HG03159 (cell line): Measurements from ENCODE around the gene PDHX.

Source experiments
- ATAC-seq: cut with Tn5 transposase; IDR thresholded peaks from one replicate; pipeline ENCODE4 v1.9.1; 2021; ENCODE audit warnings: mild to moderate bottlenecking, moderate library complexity; ENCODE audit not compliant: unreplicated experiment

PDHX gene

DNA sequence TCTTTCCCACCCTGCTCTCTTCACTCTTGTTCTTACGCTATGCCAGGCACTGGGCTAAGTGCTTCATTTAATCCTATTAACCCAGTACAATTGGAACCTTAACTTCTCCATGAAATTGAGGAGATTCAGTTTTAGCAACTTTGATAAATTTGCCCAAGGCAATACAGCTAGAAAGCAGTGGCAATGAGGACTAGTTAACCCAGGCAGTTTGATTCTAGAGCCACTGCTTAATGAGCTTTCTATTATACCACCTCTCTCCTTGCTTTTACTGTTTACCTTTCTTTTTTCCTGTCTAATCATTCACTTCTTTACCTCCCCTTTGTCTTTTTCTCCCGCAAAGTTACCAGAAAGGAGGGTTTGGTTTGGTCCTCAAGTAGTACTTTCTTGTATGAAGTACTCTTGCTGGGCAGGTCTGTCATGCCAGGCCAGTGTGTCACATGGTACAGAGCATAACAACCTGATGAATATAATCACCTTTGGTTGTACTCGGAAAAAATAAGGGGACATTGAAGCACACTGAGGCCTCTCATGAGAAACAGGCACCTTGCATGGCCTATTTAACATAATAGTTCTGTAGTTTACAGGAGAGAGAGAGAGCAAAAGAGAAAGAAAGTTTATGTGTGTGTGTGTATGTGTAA is 70.6 kb downstream of the PDHX start:
- ATAC-seq, result no peak

DNA sequence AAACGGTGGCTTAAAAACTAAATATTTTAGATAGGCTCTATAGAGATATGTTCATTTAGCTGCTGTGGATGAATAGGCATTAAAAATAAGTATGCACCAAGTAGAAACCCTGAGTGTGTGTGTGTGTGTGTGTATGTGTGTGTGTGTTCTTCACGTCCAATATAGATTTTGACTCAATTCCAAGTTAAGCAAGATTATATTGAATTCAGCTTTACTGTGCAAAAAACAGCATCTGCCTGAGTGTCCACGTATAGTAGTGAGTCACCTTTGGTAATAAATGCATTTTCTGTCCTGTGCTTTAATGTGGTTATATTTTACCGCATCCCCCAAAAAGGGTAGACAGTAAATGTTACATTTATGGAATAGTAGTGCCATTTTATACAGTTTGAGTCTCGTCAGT is 71.2 kb downstream of the PDHX start:
- no peak for ATAC-seq

DNA sequence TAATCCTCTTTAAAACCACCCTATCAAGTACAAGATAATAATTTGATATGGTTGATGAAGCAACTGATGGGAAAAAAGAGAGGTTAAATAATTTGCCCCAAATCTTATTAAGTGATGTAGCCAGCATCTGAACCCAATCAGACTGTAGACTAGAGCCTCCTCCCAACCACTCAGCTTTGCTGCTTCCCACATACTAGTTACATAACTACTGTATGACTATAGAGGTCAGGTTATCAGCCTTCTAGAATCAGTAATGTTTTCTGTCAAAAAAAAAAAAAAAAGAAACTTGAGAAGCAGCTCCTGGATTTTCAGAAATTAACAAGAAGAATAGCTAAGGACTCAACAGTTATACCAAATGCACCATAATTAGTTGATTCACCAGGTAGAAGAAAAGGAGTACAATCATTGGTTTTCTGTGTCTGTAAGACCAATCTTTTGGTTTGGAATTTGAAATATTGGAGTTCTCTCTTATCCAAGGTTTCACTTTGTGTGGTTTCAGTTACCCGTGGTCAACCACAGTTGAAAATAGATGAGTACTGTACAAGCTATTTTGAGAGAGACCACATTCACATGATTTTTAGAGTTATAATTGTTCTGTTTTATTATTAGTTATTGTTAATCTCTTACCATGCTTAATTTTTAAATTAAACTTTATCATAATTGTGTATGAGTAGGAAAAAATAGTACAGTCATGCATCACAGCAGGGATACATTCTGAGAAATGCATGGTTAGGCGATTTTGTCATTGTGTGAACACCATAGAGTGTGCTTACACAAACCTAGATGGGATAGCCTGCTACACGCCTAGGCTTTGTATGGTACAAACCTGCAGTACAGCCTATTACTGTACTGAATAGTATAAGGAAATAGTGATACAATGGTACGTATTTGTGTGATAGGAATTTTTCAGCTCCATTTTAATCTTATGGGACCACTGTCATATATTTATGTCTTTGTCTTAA is 72.2 kb downstream of the PDHX start:
- ATAC-seq, result peak; percentile 63

DNA sequence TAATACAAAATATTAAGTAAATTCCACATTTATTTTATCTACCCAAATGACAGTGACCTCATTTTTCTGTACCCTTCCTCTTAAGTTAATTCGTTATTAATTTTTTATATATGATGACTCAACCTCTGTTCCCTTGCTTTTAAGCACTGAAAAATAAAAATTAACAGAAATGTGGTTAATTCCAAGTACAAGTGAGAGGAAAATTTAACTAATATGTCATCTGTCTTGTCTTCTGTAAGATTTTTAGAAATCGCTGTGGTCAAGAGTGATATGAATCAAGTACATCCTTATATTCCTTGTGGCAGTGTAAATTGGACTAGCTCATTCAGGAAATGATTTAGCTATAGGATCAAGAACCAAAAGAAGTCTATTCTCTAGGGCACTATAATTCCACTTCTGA is 74.5 kb downstream of the PDHX start:
- ATAC-seq, result no peak

DNA sequence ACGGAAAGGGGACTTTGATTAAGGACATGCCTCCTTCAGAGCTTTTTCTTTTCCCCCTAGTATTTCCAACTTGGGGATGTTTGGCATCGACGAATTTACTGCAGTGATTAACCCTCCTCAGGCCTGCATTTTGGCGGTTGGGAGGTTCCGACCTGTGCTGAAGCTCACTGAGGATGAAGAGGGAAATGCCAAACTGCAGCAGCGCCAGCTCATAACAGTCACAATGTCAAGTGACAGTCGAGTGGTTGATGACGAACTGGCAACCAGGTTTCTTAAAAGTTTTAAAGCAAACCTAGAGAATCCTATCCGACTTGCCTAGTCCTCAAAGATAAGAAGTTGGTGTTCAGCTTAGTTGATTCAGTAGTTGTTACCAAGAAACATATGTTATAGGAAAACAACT is 78.4 kb downstream of the PDHX start:
- no peak for ATAC-seq

DNA sequence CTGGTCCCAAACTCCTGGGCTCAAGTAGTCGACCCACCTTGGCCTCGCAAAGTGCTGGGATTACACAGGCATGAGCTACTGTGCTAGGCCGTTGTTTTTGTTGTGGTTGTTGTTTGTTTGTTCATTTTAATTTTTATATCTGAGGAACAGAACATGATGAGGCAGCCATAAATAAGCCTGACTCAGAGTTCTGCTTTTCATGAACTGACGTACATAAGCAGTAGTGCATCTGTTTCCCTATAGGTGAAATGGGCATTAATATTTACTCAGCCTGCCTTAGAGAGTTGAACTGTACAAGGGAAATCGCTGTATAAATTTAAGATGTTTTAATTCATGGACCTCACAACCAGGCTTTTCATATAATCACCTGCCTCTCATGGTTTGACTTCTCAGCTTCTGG is 80.5 kb downstream of the PDHX start:
- no peak for ATAC-seq

DNA sequence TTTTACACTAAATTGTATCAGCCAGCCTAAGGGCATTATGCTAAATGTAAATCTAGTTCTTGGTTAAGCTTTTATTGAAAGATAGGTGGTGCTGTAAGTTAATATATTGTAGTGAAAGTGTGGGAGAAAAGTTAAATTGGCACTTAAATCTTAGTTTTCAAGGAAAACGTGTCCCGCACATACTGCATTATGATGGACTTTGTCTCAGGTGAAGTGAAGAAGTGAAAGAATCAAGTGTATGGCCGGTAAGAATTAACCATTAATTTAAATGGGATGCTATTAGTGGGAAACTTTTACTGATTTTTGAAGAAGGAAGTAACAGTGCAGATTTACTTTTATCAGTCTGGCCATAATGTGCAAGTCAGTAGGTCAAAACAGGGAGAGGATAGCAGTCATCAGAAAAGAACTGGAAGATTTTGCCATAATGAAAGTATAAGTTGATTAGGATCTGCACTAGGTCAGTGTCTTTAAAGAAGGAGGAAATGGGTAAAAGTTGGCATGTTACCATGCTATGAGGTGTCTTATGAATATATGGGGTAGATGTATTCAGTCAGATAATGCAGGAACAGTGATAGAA is 81.6 kb downstream of the PDHX start:
- ATAC-seq, result no peak

DNA sequence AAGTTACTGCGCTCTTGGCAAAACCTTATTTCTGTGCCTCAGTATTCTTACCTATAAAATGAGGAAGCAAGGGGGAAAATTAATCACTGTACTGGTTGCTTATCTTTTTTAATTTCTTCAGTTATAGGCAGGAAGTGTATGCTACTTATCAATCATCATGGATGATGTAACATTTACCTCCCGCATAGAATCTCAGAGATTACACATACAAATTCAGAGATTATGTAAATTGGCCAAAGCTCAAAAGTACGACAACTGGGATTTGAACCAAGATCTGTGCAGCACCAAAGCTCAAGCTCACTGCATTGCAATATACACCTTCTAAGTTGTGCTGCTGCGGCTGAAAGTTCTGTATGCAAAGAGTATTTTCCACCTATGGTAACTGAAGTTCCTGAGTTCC is 83.0 kb downstream of the PDHX start:
- no peak for ATAC-seq

DNA sequence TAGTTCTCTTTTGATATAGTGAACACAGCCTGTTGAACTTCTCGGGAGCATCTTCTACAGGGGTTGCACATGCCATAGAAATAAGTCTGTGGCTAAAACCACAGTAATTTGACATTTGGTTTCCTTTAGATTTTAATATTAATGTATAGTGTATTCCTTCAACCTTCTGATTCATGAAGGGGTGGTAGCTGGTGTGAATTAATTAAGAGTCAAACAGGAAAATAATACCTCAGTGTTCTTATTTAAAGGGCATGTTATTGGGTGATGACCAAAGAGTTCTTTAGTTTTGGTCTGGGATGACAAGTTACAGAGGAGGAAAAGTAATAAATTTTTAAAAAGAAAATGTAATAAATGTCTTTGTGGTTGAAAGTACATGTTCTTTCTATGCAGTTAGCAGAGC is 86.8 kb downstream of the PDHX start:
- no peak for ATAC-seq

DNA sequence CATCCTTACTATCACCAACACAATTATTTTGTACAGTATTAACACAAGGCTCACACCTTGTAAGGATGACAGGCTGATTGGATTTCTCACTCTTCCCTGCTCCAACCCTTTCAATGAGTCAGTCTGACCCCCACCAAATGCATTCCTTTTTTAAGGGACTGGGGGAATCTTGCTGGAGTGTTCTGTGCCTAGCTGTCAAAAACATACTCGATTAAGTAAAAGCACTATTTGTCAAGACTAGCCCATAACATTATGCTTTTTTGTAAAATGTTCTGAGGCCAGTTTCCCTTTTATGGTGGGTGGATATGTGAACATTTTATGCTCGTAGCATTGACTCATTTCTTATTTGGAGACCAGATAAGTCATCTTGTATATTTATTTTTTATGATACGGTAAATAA is 87.2 kb downstream of the PDHX start:
- no peak for ATAC-seq

DNA sequence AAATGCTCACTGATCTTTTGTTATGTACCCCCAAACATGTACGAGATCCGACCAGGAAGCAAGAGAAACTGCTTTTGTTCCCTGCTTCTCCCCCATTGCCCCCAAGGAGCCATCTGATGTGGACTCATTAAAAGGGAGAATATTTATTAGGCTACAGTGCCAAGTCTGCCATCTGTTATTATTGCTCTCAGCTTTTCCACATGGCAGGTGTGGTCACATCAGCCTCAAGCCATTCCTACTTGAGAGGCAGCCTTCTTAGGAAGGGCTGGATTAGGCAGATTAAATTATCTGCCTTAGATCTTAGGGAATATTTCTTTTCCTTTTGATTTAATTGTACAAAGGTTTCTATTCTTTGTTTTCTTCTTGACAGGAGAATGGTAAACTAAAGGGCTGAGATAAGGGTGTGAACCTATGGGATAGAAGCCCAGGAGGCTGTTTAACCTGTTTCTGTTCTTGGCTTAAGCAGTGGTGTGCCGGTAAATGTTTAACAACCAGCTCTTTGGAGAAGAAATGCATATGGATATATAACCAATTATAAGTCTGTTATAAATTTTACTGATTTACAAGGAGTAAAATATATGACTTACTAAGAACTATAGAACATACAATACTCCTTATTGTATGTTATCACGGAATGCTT is 88.8 kb downstream of the PDHX start:
- no peak for ATAC-seq

DNA sequence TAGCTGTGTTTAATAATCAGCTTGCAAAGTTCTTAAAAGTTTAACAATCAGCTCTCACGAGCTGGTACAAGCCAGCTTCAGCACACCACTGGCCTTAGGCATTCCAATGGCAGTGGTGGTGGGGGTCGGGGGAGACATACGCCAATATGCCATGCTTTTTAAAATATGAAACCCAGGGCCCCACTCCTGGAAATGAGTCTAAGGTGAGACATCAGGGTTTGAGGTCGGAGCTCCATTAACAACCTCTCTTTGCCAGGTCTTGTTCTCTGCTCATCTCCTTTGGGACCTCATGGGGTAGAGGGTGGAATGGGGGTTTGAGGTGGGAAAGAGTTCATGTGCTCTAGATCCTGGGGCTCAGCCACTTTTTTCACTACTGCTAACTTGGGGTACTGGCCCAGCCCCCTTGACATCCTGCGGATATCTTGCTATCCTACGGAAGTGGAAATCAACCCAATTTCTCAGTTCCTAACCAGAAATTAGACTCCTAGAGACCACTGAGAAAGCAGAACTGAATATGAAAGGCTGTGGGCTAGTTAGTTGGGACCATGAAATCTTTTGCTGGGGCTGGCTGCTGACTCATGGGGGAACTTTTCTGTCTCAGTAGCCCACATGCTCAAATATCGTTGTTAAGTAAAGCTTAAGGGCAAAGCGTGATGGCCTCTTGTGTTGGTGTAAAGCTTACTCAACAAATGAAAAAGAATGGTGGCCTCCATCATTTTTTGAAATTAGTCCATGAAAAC is 90.1 kb downstream of the PDHX start:
- ATAC-seq, result peak; percentile 89

DNA sequence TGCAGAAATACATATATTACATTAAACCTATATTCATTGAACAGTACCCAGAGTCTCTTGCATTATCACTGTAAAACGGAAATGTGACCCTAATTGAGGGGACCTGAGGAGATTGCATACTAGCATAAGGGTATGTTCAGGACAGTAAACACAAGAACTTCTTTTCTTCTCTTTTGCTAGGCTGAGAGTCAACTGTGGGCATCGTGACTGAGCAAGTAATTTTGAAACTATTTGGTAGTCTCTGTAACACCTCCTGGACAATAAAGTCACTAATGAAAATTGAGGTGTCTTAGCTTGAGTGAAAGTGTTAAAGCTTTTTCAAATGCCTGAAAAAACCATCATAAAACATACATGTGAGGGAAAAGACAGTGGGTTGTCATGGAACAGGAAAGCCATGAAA is 90.9 kb downstream of the PDHX start:
- peak; percentile 43 for ATAC-seq

DNA sequence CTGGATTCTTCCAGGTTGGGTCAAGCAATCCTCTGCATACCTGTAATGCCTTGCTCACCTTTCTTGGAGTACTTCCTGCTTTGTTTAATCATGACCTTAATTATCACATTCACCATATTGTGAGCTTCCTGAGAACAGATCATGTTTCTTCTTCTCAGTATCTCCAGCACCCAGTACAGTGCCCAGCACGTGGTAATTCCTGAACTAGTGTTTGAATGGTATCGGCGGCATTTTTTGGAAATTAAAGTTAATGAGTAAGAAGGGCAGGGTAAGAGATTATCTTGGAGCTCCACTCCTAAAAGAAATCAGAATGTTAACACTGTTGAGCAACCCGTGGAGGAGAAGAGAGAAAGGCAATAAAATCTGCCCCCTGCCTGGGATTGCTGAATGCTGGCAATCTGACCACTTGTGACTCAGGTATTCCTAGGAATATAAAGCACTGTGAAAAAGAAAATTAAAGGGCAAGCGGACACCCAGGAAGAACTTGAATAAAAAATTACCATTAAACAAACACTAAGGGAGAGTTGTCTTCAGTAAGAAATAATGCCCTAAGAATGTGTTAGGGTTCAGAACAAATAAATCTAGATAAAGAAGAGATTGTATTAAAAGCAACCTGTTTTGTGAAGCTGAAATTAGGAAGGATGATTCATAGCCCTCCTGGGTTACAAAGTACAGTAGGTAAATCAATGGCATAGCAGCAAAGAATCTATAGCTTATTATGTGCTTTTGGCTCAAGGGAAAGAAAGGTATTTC is 92.9 kb downstream of the PDHX start:
- no peak for ATAC-seq

DNA sequence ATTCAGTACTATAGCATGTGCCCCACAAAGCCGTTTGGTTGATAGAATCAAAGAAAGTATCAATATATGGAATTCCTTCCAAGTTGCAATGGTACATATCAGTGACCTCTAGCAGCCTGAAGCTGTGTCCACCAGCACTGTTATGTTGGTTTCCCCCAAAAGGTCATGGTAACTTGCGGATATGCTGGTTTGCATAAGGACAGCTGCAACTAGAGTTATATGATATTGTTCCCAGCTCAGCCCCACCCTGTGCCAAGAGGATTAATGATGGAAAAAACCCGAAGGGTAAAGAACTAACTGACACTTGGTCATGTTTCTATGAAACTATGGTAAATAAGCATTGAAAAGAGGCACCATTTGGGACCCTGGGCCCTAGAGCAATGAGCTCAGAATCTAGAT is 93.5 kb downstream of the PDHX start:
- no peak for ATAC-seq

DNA sequence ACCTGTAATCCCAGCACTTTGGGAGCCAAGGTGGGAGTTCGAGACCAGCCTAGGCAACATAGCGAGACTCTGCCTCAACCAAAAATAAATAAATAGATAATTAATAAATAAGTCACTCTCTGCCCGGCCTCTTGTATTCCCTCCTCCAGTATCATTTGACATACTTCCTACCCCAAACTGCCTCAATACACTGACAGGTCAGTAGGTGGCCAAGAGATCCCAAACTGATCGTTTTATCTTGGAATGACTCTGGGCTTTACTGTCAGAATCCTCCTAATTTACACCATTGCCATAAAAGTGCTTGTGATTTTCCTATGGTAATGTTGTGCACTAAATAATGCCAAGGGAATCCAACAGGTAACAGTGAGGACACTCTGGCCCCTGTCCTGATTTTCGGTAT is 94.2 kb downstream of the PDHX start:
- ATAC-seq, result no peak

DNA sequence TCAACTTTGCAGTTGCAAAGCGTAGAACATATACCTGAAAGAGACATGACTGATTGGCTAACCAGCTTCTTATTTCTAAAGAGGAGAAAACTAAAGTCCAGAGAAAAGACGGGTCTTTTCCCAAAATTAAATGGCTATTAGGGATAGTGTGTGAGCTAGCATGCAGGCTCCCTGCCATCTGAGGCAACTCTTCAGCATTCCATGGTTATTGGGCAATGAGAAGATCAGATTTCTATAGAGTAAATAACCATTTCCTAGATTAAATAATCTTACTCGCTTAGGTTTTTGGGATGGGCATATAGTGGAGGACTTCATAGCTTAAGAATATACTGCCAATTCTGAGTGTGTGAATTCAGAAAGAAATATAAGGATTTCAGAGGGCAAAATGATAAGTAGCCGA is 95.0 kb downstream of the PDHX start:
- no peak for ATAC-seq

DNA sequence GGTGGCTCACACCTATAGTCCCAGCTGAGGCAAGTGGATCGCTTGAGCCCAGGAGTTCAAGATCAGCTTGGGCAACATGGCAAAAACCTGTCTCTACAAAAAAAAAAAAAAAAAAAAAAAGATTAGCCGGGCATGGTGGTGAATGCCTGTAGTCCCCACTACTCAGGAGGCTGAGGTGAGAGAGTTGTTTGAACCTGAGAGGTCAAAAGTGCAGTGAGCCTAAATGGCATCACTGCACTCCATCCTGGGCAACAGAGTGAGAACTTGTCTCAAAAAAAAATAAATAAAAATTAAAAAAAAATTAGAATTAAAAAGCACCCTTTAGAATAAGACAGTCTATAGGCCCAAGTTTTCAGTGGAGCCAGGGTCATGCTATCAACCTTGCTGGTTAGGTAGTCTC is 95.5 kb downstream of the PDHX start:
- peak; percentile 13 for ATAC-seq

DNA sequence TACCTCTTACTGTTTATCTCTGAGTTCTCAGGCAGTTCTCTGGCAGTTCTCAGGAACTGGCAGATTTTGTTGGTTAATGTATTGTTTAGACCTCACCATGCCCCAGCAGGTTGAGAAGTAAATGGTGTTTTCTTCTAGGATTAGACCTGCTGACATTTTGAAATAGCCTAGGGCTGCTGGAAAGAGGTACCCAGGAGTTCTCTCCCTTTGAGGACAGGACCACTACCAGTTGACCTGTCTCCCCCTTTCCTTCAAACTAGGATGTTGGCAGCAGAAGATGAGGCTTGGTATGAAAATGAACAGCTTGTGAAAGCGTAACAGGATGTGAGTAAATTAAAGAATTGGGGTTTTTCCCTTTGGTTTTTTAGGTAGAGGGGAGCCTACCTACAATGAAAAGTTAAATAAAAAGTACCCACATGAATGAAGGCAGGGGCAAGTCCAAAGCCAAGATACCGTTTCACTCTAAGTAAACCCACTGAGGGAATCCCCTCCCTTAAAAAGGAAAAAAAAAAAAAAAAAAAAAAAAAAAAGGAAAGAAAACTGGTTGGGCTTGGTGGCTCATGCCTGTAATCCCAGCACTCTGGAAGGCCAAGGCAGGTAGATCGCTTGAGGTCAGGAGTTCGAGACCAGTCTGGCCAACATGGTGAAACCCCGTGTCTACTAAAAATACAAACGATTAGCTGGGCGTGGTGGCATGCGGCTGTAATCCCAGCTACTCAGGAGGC is 96.2 kb downstream of the PDHX start:
- peak; percentile 63 for ATAC-seq
